ENCODE measurements around the gene CDH4. TPM values are rescaled to one million over a fixed set of nuclear protein-coding genes. Genes with fewer than 3 reads are reported as not detected.

Gene CDH4
- total RNA-seq, 1 donor from 2014 or later = not detected

DNA sequence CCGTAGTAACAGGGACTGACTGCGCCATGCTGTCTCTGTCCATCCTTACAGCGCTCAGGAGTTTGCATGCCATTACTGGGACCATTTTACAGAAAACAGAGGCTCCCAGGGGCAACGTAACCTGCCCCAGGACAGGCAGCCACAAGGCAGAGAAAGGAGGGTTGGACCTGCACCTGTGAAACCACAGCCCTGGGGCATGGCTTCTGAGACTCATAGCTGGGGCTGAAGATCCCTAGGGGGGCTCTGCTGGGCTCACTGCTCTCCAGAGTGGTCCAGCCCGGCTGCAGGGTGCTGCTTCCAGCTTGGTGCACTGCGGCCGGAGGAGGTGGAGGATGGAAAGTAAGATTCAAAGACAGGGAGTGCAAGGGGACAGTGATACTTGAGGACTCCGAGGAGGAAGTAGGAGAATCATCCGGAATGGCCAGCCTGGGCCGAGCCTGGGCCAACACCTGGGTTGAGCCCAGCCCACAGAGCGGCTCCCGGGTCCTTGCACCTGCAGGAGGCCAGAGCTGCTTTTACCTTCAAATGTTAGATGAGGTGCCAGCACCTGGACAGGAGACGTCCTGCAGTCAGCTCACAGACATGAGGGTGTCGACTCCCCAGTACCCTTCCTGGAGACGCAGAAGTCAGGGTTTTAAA, 183.2 kb downstream of the CDH4 start:
- Histone ChIP-seq H3K4me3 (no peak overlapping the region), H3K36me3 (no peaks in the 10 kb centered on the region), H3K9me3 (no peaks in the 10 kb centered on the region), H3K27me3 (no peaks in the 10 kb centered on the region), H3K27ac (no peak overlapping the region), H3K4me1 (no peaks in the 10 kb centered on the region)
- DNase-seq (ENCODE audit: low spot score in 2 of 2) = no peak
- intact Hi-C loops (cut with DNase I) = no loop called here
- TF ChIP-seq CTCF (IDR thresholded peaks at IDR 0.05) = no peak

DNA sequence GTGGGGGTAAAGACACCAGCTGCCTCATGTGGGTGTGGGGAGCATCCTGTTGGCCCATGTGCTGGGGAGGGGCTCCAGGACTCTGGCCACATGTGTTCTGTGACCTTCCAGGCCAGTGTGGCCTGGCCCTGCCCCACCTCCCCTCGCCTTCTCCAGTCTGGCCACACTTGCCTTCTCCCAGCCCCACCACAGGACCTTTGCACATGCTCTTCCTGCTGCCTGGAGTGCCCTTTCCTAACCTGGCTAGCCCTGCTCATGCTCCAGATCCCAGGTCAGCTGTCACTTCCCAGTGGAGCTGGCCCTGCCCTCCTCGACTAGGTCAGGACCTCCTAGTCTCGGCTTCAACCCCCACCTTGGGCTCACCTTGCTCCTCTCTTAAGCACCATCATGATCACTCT, 183.8 kb downstream of the CDH4 start:
- no peak for TF ChIP-seq CTCF (IDR thresholded peaks at IDR 0.05)
- DNase-seq (ENCODE audit: low spot score in 2 of 2) = no peak
- H3K27me3 ChIP-seq = no peaks in the 10 kb centered on the region
- H3K4me1 ChIP-seq = no peaks in the 10 kb centered on the region
- no peaks in the 10 kb centered on the region for H3K9me3 ChIP-seq
- intact Hi-C loops (cut with DNase I) = no loop called here
- no peaks in the 10 kb centered on the region for H3K36me3 ChIP-seq
- no peak overlapping the region for H3K27ac ChIP-seq
- no peak overlapping the region for H3K4me3 ChIP-seq

DNA sequence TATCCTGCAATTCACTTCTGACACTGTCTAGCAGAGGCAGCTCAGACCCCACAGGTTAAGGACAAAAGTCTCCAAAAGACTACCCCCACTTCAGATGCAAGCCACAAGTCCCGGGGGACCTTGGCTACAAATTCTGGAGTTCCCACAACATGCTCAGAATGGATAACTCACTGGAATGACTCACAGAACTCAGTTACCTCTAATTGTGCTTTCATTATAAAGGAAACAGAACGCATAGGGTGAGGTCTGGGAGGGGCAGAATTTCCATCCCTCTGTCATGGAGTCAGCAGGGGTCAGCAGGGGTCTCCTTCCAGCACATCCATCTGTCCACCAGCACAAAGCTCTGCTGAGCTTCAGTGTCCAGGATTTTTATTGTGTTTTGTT, 184.2 kb downstream of the CDH4 start:
- DNase-seq (ENCODE audit: low spot score in 2 of 2) = no peak
- H3K4me3 ChIP-seq = no peak overlapping the region
- H3K27me3 ChIP-seq = no peaks in the 10 kb centered on the region
- no peak for TF ChIP-seq CTCF (IDR thresholded peaks at IDR 0.05)
- no peaks in the 10 kb centered on the region for H3K9me3 ChIP-seq
- no peaks in the 10 kb centered on the region for H3K36me3 ChIP-seq
- no peak overlapping the region for H3K27ac ChIP-seq
- H3K4me1 ChIP-seq = no peaks in the 10 kb centered on the region
- intact Hi-C loops (cut with DNase I) = no loop called here

- Histone ChIP-seq H3K27ac (no peak overlapping the region), H3K36me3 (no peaks in the 10 kb centered on the region), H3K9me3 (no peaks in the 10 kb centered on the region), H3K4me3 (no peak overlapping the region), H3K4me1 (no peaks in the 10 kb centered on the region), H3K27me3 (no peaks in the 10 kb centered on the region)
- intact Hi-C loops (cut with DNase I) = no loop called here
- no peak for DNase-seq (ENCODE audit: low spot score in 2 of 2)
- no peak for TF ChIP-seq CTCF (IDR thresholded peaks at IDR 0.05)
Measured at GRCh38 chr20:61436667-61437279, 184.7 kb downstream of the CDH4 start.

DNA sequence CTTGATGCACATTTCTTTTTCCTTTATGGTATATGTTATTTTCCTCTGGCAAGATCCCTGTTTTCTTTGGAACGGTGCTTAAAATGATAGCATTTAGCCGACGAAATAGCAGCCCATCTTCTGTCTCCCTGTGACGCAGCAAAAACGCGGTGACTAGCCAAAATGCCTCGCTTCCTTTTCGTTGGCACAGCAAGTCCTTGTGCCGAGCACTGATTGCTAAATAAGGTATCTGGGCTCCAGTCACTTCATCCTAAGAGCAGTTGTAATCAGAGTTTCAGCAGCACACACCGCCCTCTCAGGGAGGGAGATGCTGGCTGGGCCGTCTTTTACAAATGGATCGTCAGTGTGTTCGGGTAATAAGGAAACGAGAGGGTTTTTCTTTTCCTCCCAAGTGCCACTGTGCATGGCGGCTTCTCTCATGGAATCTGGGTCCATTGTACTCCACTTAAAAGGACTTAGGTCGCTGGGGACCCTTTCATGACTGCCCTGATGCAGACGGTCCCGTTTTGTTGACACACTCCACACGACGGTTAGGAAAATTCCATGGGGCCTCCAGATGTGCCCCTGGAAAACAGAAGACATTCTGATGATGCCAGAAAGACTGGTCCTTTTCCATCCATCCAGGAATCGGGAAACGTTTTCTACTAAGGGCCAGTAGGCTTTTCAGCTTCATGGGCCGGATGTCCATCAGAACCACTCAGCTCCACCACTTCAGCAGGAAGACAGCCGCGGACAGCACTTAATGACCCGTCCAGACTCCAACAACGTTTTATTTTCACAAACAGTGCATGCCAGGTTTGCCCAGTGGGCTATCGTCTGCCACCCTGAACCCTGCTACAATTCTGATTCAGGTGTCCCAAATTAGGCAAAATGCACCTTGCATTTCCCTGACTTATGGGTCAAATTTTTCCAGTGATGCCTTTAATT, 185.5 kb downstream of the CDH4 start:
- no peak for DNase-seq (ENCODE audit: low spot score in 2 of 2)
- no peaks in the 10 kb centered on the region for H3K36me3 ChIP-seq
- TF ChIP-seq CTCF (IDR thresholded peaks at IDR 0.05) = no peak
- intact Hi-C loops (cut with DNase I) = no loop called here
- no peak overlapping the region for H3K4me3 ChIP-seq
- H3K4me1 ChIP-seq = no peaks in the 10 kb centered on the region
- H3K9me3 ChIP-seq = no peaks in the 10 kb centered on the region
- no peak overlapping the region for H3K27ac ChIP-seq
- H3K27me3 ChIP-seq = no peaks in the 10 kb centered on the region
